Immature natural killer cell (primary cell): Measurements from ENCODE around the gene SEMA5A. TPM values are rescaled to one million over a fixed set of nuclear protein-coding genes. Genes with fewer than 3 reads are reported as not detected.
A peak's percentile ranks its signal among the peaks of the same experiment; 100 is the strongest.

ENCODE experiments used
- DNase-seq, 3 donors: peaks; one replicate each; pipeline ENCODE4 v3.0.0; 2022; ENCODE audit warnings: mixed read lengths in 1 of 3
- H3K27ac Mint-ChIP-seq, 6 donors: one replicate each; pipeline ENCODE4 v1.8.0; 2020; ENCODE audit warnings: mixed read lengths in 6 of 6, mild to moderate bottlenecking in 5 of 6, inconsistent platforms in 4 of 6, moderate library complexity in 3 of 6
- H3K27me3 Mint-ChIP-seq, 3 donors: one replicate each; pipeline ENCODE4 v1.8.0; 2020 to 2021; ENCODE audit warnings: low read depth in 3 of 3, mild to moderate bottlenecking in 3 of 3, mixed read lengths in 3 of 3, moderate library complexity in 3 of 3, inconsistent platforms in 1 of 3
- H3K36me3 Mint-ChIP-seq, 3 donors: one replicate each; pipeline ENCODE4 v1.8.0; 2020; ENCODE audit warnings: mixed read lengths in 3 of 3, inconsistent platforms in 2 of 3, mild to moderate bottlenecking in 2 of 3
- H3K4me1 Mint-ChIP-seq, 2 donors: one replicate each; pipeline ENCODE4 v1.8.0; 2020; ENCODE audit warnings: inconsistent platforms in 2 of 2, mild to moderate bottlenecking in 2 of 2, mixed read lengths in 2 of 2, moderate library complexity in 1 of 2
- H3K4me3 Mint-ChIP-seq, 5 donors: one replicate each; pipeline ENCODE4 v1.8.0; 2020; ENCODE audit warnings: mild to moderate bottlenecking in 5 of 5, mixed read lengths in 5 of 5, inconsistent platforms in 3 of 5, moderate library complexity in 3 of 5
- H3K9me3 Mint-ChIP-seq, 6 donors: one replicate each; pipeline ENCODE4 v1.8.0; 2020; ENCODE audit warnings: mild to moderate bottlenecking in 6 of 6, mixed read lengths in 6 of 6, inconsistent platforms in 4 of 6, moderate library complexity in 3 of 6
- polyA plus RNA-seq, 3 donors: library from polyadenylated mRNA; unstranded; fragments of 300-500 nt; fragmentation: Illumina TruSeq; gene quantifications; one replicate each; pipeline ENCODE4 v1.2.3, GENCODE V29; 2021

SEMA5A gene, protein sequence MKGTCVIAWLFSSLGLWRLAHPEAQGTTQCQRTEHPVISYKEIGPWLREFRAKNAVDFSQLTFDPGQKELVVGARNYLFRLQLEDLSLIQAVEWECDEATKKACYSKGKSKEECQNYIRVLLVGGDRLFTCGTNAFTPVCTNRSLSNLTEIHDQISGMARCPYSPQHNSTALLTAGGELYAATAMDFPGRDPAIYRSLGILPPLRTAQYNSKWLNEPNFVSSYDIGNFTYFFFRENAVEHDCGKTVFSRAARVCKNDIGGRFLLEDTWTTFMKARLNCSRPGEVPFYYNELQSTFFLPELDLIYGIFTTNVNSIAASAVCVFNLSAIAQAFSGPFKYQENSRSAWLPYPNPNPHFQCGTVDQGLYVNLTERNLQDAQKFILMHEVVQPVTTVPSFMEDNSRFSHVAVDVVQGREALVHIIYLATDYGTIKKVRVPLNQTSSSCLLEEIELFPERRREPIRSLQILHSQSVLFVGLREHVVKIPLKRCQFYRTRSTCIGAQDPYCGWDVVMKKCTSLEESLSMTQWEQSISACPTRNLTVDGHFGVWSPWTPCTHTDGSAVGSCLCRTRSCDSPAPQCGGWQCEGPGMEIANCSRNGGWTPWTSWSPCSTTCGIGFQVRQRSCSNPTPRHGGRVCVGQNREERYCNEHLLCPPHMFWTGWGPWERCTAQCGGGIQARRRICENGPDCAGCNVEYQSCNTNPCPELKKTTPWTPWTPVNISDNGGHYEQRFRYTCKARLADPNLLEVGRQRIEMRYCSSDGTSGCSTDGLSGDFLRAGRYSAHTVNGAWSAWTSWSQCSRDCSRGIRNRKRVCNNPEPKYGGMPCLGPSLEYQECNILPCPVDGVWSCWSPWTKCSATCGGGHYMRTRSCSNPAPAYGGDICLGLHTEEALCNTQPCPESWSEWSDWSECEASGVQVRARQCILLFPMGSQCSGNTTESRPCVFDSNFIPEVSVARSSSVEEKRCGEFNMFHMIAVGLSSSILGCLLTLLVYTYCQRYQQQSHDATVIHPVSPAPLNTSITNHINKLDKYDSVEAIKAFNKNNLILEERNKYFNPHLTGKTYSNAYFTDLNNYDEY
- polyA plus RNA-seq, result under 1 TPM in 1 of 3 donors, not detected in 2; 0.02 TPM

- Mint-ChIP-seq H3K9me3 (peaks cover 0 to 20% (median 6%) of the 10 kb centered on the region in 6 donors), H3K4me1 (peaks cover 9 to 13% of the 10 kb centered on the region in 2 donors), H3K4me3 (peak within 1 kb of the TSS; percentile 51 to 82 (median 68)), H3K27me3 (peaks cover 0 to 13% (median 12%) of the 10 kb centered on the region in 3 donors), H3K27ac (peak within 1 kb of the TSS in 1 of 6 donors; percentile 50), H3K36me3 (no peaks in the 10 kb centered on the region)
- peak in 1 of 3 donors; percentile 15 for DNase-seq
These were observed at the start of gene SEMA5A for GRCh38 chr5:9545992-9546851. SEMA5A (minus strand) TSS chr5:9546075; CDS start chr5:9379946, 166,129 bp downstream.

GRCh38 chr5:9594913-9595312, 49.0 kb upstream of the SEMA5A start:
- Mint-ChIP-seq H3K36me3 (no peaks in the 10 kb centered on the region), H3K9me3 (peaks cover 0 to 12% (median 4%) of the 10 kb centered on the region in 6 donors), H3K27me3 (peaks cover 0 to 4% (median 3%) of the 10 kb centered on the region in 3 donors), H3K4me1 (no peaks in the 10 kb centered on the region), H3K4me3 (no peak overlapping the region), H3K27ac (no peak overlapping the region)
- no peak for DNase-seq

GRCh38 chr5:9589049-9589835, 43.4 kb upstream of the SEMA5A start:
- no peak overlapping the region for H3K27ac Mint-ChIP-seq
- H3K4me3 Mint-ChIP-seq, result no peak overlapping the region
- no peaks in the 10 kb centered on the region for H3K4me1 Mint-ChIP-seq
- peaks cover 7 to 17% (median 9%) of the 10 kb centered on the region in 6 donors for H3K9me3 Mint-ChIP-seq
- H3K27me3 Mint-ChIP-seq, result no peaks in the 10 kb centered on the region
- DNase-seq, result no peak
- H3K36me3 Mint-ChIP-seq, result no peaks in the 10 kb centered on the region

GRCh38 chr5:9588254-9588653, 42.4 kb upstream of the SEMA5A start:
- Mint-ChIP-seq H3K27ac (no peak overlapping the region), H3K4me3 (no peak overlapping the region), H3K36me3 (no peaks in the 10 kb centered on the region), H3K9me3 (peaks cover 7 to 16% (median 9%) of the 10 kb centered on the region in 6 donors), H3K4me1 (no peaks in the 10 kb centered on the region), H3K27me3 (no peaks in the 10 kb centered on the region)
- no peak for DNase-seq

GRCh38 chr5:9587135-9587534, 41.3 kb upstream of the SEMA5A start:
- Mint-ChIP-seq H3K36me3 (no peaks in the 10 kb centered on the region), H3K4me1 (no peaks in the 10 kb centered on the region), H3K27ac (no peak overlapping the region), H3K4me3 (no peak overlapping the region), H3K9me3 (peaks cover 5 to 16% (median 9%) of the 10 kb centered on the region in 6 donors), H3K27me3 (no peaks in the 10 kb centered on the region)
- DNase-seq, result no peak

- no peaks in the 10 kb centered on the region for H3K4me1 Mint-ChIP-seq
- no peak for DNase-seq
- no peaks in the 10 kb centered on the region for H3K36me3 Mint-ChIP-seq
- no peak overlapping the region for H3K27ac Mint-ChIP-seq
- H3K27me3 Mint-ChIP-seq, result no peaks in the 10 kb centered on the region
- H3K4me3 Mint-ChIP-seq, result no peak overlapping the region
- peaks cover 0 to 10% (median under 1%) of the 10 kb centered on the region in 6 donors for H3K9me3 Mint-ChIP-seq
These were observed 36.5 kb upstream of the SEMA5A start for GRCh38 chr5:9582406-9582805.

- Mint-ChIP-seq H3K4me1 (no peaks in the 10 kb centered on the region), H3K27ac (no peak overlapping the region), H3K9me3 (peaks cover 0 to 36% (median 13%) of the 10 kb centered on the region in 6 donors), H3K4me3 (no peak overlapping the region), H3K36me3 (no peaks in the 10 kb centered on the region), H3K27me3 (no peaks in the 10 kb centered on the region)
- no peak for DNase-seq
These were observed 27.9 kb upstream of the SEMA5A start for GRCh38 chr5:9573796-9574195.

GRCh38 chr5:9572246-9572645, 26.4 kb upstream of the SEMA5A start:
- Mint-ChIP-seq H3K9me3 (peaks cover 0 to 41% (median 15%) of the 10 kb centered on the region in 6 donors), H3K4me1 (no peaks in the 10 kb centered on the region), H3K27me3 (no peaks in the 10 kb centered on the region), H3K4me3 (no peak overlapping the region), H3K36me3 (no peaks in the 10 kb centered on the region), H3K27ac (no peak overlapping the region)
- DNase-seq, result no peak

GRCh38 chr5:9570876-9571275, 25.0 kb upstream of the SEMA5A start:
- Mint-ChIP-seq H3K27me3 (no peaks in the 10 kb centered on the region), H3K4me1 (no peaks in the 10 kb centered on the region), H3K36me3 (no peaks in the 10 kb centered on the region), H3K9me3 (peaks cover 0 to 39% (median 15%) of the 10 kb centered on the region in 6 donors), H3K4me3 (no peak overlapping the region), H3K27ac (no peak overlapping the region)
- no peak for DNase-seq

DNA sequence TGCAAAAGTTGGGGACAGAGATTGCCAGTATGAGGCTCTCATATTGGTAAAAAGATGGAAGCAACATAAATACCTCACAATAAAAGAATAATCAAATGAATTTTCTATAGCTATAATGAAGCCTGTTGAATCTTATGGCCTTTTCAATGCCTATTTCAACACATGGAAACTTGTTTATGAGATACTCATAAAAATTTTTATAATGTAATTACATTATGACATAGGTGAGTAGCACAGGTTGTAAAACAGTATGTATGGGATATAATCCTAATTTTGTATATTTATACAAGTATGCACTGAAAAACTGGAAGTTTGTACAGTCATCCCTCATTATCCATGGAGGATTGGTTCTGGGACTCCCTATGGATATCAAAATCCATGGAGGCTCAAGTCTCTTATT, 21.2 kb upstream of the SEMA5A start:
- Mint-ChIP-seq H3K9me3 (peaks cover 0 to 44% (median 14%) of the 10 kb centered on the region in 6 donors), H3K27ac (no peak overlapping the region), H3K36me3 (no peaks in the 10 kb centered on the region)

GRCh38 chr5:9564752-9565151, 18.9 kb upstream of the SEMA5A start:
- Mint-ChIP-seq H3K9me3 (peaks cover 0 to 23% (median 8%) of the 10 kb centered on the region in 6 donors), H3K4me1 (no peaks in the 10 kb centered on the region)

More for the DNA sequence above, 21.2 kb upstream of the SEMA5A start:
- Mint-ChIP-seq H3K4me3 (no peak overlapping the region), H3K4me1 (no peaks in the 10 kb centered on the region), H3K27me3 (peaks cover 0 to 3% (median 0%) of the 10 kb centered on the region in 3 donors)
- DNase-seq, result no peak

DNA sequence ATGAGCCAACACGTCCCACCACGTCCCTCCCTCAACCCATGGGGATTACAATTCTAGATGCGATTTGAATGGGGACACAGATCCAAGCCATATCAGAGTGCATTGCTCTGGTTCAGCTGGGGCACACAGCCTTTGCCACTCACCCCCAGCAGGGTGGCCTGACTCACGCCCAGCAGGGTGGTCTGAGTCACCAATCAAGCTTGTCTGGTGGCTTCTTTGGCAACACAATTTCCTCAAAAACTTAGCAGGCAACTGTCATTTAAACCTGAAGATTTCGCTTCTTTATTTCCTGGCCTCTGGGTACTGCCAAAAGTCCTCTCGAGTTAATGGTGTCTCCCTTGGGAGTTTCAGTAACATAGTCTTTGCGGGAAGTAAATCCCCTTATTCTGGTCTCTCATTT, 16.3 kb upstream of the SEMA5A start:
- H3K27me3 Mint-ChIP-seq, result peaks cover 0 to 3% (median 0%) of the 10 kb centered on the region in 3 donors
- peaks cover 0 to 15% (median 6%) of the 10 kb centered on the region in 6 donors for H3K9me3 Mint-ChIP-seq
- H3K4me1 Mint-ChIP-seq, result no peaks in the 10 kb centered on the region
- H3K27ac Mint-ChIP-seq, result no peak overlapping the region
- DNase-seq, result no peak
- no peaks in the 10 kb centered on the region for H3K36me3 Mint-ChIP-seq
- H3K4me3 Mint-ChIP-seq, result no peak overlapping the region

More at GRCh38 chr5:9564752-9565151, 18.9 kb upstream of the SEMA5A start:
- Mint-ChIP-seq H3K36me3 (no peaks in the 10 kb centered on the region), H3K4me3 (no peak overlapping the region), H3K27ac (no peak overlapping the region), H3K27me3 (peaks cover 0 to 3% (median 0%) of the 10 kb centered on the region in 3 donors)
- no peak for DNase-seq
